Measurements from ENCODE around the gene UNC50. TPM values are rescaled to one million over a fixed set of nuclear protein-coding genes. Genes with fewer than 3 reads are reported as not detected.

The UNC50 gene
- polyA plus RNA-seq, 1 donor from 2014 or later: 111 TPM

DNA sequence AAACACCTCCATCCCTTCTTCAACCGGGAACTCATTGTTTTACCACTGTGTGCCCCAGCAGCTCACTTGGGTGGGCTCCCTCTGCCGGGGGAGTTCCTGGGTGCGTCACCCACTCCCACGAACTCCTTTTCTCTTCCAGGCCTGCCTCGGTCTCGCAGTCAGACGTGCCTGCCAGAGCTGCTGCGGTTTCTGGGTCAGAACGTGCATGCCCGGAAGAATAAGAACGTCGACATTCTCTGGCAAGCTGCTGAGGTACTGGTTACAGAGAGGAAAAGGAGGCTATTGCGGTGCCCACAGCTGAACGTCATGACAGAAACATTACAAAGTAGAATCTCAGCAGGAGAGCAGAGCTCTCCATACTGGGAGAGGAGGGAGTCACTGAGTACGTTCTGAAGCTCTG lies 35.7 kb upstream of the UNC50 start:
- H3K27ac ChIP-seq (ENCODE audit: low read length): no peak overlapping the region
- no peaks in the 10 kb centered on the region for H3K27me3 ChIP-seq (ENCODE audit: insufficient read depth, low read depth, low read length)
- H3K9ac ChIP-seq (ENCODE audit: low read length): no peak overlapping the region
- no peaks in the 10 kb centered on the region for H3K79me2 ChIP-seq (replicated peaks; ENCODE audit: insufficient read depth, low read length)
- H2AFZ ChIP-seq (ENCODE audit: low read depth, low read length): no peak overlapping the region
- no peaks in the 10 kb centered on the region for H3K9me2 ChIP-seq (ENCODE audit: insufficient read depth, low read length)
- no peaks in the 10 kb centered on the region for H4K20me1 ChIP-seq (ENCODE audit: insufficient read depth)
- TF ChIP-seq, protein P1, sequence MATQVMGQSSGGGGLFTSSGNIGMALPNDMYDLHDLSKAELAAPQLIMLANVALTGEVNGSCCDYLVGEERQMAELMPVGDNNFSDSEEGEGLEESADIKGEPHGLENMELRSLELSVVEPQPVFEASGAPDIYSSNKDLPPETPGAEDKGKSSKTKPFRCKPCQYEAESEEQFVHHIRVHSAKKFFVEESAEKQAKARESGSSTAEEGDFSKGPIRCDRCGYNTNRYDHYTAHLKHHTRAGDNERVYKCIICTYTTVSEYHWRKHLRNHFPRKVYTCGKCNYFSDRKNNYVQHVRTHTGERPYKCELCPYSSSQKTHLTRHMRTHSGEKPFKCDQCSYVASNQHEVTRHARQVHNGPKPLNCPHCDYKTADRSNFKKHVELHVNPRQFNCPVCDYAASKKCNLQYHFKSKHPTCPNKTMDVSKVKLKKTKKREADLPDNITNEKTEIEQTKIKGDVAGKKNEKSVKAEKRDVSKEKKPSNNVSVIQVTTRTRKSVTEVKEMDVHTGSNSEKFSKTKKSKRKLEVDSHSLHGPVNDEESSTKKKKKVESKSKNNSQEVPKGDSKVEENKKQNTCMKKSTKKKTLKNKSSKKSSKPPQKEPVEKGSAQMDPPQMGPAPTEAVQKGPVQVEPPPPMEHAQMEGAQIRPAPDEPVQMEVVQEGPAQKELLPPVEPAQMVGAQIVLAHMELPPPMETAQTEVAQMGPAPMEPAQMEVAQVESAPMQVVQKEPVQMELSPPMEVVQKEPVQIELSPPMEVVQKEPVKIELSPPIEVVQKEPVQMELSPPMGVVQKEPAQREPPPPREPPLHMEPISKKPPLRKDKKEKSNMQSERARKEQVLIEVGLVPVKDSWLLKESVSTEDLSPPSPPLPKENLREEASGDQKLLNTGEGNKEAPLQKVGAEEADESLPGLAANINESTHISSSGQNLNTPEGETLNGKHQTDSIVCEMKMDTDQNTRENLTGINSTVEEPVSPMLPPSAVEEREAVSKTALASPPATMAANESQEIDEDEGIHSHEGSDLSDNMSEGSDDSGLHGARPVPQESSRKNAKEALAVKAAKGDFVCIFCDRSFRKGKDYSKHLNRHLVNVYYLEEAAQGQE (IDR thresholded peaks at IDR 0.05; ENCODE audit: borderline replicate concordance): no peak
- TF ChIP-seq POLR2AphosphoS5 (IDR thresholded peaks at IDR 0.05) (no peak), MXI1 (conservative IDR thresholded peaks at IDR 0.05; ENCODE audit: poor library complexity, severe bottlenecking) (no peak), SMC3 (conservative IDR thresholded peaks at IDR 0.05; ENCODE audit: poor library complexity) (no peak), EP300 (conservative IDR thresholded peaks at IDR 0.05; ENCODE audit: poor library complexity, severe bottlenecking) (no peak), EZH2 (IDR thresholded peaks at IDR 0.05; ENCODE audit: borderline replicate concordance, insufficient read depth, low read length, poor library complexity, severe bottlenecking) (no peak), TAF1 (IDR thresholded peaks at IDR 0.05; ENCODE audit: low read depth) (no peak), RAD21 (conservative IDR thresholded peaks at IDR 0.05) (no peak)
- TF ChIP-seq, protein P2, sequence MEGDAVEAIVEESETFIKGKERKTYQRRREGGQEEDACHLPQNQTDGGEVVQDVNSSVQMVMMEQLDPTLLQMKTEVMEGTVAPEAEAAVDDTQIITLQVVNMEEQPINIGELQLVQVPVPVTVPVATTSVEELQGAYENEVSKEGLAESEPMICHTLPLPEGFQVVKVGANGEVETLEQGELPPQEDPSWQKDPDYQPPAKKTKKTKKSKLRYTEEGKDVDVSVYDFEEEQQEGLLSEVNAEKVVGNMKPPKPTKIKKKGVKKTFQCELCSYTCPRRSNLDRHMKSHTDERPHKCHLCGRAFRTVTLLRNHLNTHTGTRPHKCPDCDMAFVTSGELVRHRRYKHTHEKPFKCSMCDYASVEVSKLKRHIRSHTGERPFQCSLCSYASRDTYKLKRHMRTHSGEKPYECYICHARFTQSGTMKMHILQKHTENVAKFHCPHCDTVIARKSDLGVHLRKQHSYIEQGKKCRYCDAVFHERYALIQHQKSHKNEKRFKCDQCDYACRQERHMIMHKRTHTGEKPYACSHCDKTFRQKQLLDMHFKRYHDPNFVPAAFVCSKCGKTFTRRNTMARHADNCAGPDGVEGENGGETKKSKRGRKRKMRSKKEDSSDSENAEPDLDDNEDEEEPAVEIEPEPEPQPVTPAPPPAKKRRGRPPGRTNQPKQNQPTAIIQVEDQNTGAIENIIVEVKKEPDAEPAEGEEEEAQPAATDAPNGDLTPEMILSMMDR (IDR thresholded peaks at IDR 0.05; ENCODE audit: poor library complexity, severe bottlenecking): no peak
- H3F3A ChIP-seq (ENCODE audit: insufficient read depth, low read length, poor library complexity, severe bottlenecking): no peaks in the 10 kb centered on the region
- H3K9me3 ChIP-seq (ENCODE audit: low read length): no peaks in the 10 kb centered on the region
- H3K4me2 ChIP-seq (ENCODE audit: low read length): no peak overlapping the region
- peaks cover 4% of the 10 kb centered on the region for H3K36me3 ChIP-seq (ENCODE audit: insufficient read depth, low read length)
- no peak overlapping the region for H3K4me3 ChIP-seq (ENCODE audit: low read length)

DNA sequence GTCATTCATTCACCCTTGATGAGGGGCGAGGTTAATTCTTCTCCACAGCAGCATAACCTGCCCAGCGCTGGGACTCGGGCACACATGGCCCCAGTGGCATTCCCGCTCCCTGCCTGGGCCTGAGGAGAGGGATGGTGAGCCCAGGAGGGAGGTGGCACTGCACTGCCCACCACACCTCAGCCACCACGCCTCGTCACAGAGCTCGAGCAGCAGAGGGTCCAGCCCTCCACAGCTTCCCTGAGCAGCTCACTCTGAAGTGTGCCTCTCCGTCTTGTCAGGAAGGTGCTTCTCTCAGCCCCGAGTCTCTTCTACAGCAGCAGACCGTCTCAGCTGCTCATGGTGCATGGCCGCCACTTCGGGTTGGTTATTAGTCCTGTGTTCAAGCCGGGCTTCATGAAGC lies 35.0 kb upstream of the UNC50 start:
- Histone ChIP-seq H3K4me3 (ENCODE audit: low read length) (no peak overlapping the region), H3K9ac (ENCODE audit: low read length) (no peak overlapping the region), H3K9me2 (ENCODE audit: insufficient read depth, low read length) (no peaks in the 10 kb centered on the region), H3K27ac (ENCODE audit: low read length) (no peak overlapping the region), H3K4me2 (ENCODE audit: low read length) (no peak overlapping the region), H3K9me3 (ENCODE audit: low read length) (no peaks in the 10 kb centered on the region), H2AFZ (ENCODE audit: low read depth, low read length) (no peak overlapping the region), H4K20me1 (ENCODE audit: insufficient read depth) (no peaks in the 10 kb centered on the region), H3K36me3 (ENCODE audit: insufficient read depth, low read length) (no peaks in the 10 kb centered on the region), H3K27me3 (ENCODE audit: insufficient read depth, low read depth, low read length) (no peaks in the 10 kb centered on the region), H3K79me2 (replicated peaks; ENCODE audit: insufficient read depth, low read length) (no peaks in the 10 kb centered on the region), H3F3A (ENCODE audit: insufficient read depth, low read length, poor library complexity, severe bottlenecking) (no peaks in the 10 kb centered on the region)
- TF ChIP-seq RAD21 (conservative IDR thresholded peaks at IDR 0.05): no peak

All from neural cell (in vitro differentiated cells).